ENCODE results near the gene ERBB4.

Gene ERBB4

GRCh38 chr2:211440107-211440506 is 1098.5 kb downstream of the ERBB4 start:
- DNase-seq, result no peak

- DNase-seq, result no peak
Observed at GRCh38 chr2:211439011-211439410, 1099.6 kb downstream of the ERBB4 start.

DNA sequence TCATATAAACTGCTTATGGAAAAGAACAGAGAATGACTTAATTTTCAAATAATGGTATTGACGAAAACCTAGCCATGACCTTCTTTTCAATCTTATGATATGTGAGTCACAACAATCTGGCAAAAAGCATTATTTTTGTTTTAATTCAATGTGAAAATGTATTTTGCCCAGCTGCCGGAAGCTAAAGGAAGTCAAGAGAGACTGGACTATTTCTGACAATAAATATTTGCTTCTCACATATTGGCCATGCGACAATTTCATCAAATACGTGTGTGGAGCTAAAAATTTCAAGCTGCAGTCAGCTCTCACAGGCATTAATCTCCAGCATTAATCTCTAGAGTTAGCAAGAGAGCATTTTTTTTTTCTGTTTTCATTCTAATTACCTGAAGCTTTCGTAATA is 1101.2 kb downstream of the ERBB4 start:
- DNase-seq, result no peak

DNA sequence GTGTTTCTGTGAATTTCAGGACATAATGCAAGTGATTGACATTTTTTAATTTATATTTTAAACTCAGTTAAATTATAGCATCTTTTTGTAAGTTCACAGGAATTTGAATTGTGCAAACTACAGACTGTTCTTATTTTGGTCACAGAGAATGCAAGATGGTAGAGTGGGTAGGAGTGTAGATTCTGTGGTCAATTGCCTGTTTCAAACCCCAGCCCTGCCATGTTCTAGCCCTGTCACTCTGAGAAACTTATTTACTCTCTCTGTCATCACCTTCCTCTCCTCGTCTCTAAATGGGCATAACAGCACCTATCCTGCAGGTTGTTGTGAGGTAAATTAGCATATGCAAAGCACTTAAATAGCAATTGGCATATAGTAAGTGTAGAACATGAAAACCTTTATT is 1102.4 kb downstream of the ERBB4 start:
- DNase-seq, result no peak

GRCh38 chr2:211435331-211435730 is 1103.3 kb downstream of the ERBB4 start:
- DNase-seq, result no peak

GRCh38 chr2:211434773-211435172 is 1103.8 kb downstream of the ERBB4 start:
- no peak for DNase-seq

- DNase-seq, result no peak
Observed at GRCh38 chr2:211429256-211429920, 1109.2 kb downstream of the ERBB4 start.

DNA sequence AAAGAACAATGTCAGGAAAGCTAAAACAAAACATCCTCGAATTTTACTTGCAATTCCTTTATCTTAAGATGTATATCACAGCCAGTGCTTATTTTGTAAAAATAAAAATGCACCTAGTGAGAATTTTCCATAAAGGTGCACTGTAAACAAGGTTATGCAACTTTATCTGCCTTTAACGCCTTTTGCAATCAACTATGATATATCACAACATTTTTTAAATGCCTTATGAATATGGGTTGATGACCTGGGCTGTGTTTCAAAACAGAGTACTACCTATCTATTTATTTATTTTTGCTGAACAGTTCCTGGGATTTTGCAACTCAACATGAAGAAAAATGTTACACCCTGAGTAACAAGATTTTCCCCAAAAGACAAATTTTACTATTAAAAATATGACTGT is 1112.4 kb downstream of the ERBB4 start:
- no peak for DNase-seq

- DNase-seq, result no peak
Observed at GRCh38 chr2:211423018-211423417, 1115.6 kb downstream of the ERBB4 start.

GRCh38 chr2:211417544-211417943 is 1121.1 kb downstream of the ERBB4 start:
- DNase-seq, result no peak

DNA sequence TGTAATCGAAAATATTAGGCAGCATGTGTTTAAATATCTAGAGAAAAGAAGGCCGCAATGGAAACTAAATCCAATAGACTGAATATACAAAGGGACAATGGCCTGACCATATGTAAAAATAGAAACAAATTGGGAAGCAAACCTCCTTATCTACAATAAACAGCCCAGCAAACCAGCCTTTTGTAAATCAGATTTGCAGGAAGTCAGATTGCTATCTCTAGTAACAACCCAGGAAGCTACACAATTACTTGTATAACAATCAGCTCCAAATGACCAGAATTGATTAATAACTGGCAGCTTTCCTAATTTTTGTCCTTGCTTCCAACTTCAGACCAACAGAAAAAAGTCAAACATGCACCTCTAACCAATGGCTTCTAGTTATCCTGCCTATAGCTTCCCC is 1122.2 kb downstream of the ERBB4 start:
- no peak for DNase-seq

DNA sequence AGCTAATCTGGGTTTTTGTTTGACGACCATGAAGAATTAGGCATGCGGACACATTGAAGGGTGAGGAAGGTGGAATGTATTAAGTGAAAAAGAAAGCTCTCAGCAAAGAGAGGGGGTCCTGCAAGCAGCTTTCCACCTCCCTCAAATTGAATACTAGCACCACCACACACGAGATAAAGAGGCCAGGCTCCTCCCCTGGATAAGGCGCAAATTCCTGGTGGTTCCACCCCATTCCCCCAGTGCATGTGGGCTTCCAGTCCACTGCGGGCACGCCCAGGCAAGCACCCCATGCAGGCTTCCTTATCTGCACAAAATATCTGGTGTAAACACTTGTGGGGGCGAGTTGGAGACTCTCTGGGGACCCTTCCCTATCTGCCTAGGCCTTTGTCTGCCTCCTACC is 1124.9 kb downstream of the ERBB4 start:
- DNase-seq, result no peak

- DNase-seq, result no peak
Observed at GRCh38 chr2:211408483-211408891, 1130.1 kb downstream of the ERBB4 start.

- DNase-seq, result no peak
Observed at GRCh38 chr2:211407076-211407475, 1131.5 kb downstream of the ERBB4 start.

GRCh38 chr2:211405036-211405435 is 1133.6 kb downstream of the ERBB4 start:
- no peak for DNase-seq

- DNase-seq, result no peak
Observed at GRCh38 chr2:211404098-211404497, 1134.5 kb downstream of the ERBB4 start.

DNA sequence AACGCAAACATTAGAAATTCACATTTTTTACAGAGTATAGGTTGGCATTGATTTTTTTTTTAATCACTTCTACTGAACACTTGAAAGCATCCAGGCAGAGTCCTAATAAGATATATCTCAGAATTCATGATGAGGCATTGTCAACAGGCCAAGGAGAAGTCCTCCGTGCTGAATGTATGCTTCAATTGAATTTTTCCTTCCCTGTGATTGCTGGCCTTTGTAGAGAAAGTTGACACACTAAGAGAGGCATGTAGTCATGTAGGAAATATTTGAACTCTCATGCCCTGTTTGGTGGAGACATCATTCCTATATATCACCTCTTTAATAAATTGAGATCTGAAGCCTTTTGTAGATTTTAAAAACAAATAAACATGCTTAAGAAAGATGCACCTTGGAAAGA is 1137.3 kb downstream of the ERBB4 start:
- DNase-seq, result no peak

DNA sequence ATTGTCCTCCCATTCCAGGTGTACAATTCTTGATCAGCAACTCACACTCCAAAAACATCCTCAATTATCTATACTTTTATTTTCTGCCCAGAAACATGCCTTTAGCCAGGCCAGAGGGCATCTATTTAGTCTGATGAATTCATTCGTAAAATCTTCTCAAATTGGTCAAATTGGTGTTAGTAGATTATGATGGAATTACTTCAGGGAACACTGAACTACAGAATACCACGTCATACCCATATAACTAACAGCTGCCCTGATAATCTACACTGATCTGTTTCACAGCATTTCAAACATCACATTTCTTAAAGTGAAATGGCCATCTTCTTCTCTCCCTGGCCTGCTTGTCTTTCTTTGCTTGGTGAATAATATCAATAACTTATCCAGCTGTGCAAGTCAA is 1140.8 kb downstream of the ERBB4 start:
- no peak for DNase-seq

DNA sequence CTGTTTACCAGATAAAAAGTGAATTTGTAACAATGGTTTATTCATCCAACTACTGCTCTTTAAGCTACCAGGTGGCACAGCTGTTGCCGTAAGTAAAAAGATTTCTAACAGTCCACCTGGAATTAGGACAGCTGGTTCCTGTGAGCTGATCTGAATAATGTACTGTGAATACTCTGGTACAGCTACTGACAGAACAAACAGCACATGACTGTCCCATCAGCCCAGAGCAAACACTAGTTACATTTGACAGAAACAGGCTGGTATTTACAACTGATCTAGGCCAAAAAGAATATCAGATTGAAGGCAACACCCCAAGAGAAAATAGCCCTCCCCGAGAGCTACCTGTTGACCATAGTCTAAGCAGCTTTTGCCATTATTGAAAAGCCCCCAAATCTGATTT is 1141.8 kb downstream of the ERBB4 start:
- DNase-seq, result no peak

DNA sequence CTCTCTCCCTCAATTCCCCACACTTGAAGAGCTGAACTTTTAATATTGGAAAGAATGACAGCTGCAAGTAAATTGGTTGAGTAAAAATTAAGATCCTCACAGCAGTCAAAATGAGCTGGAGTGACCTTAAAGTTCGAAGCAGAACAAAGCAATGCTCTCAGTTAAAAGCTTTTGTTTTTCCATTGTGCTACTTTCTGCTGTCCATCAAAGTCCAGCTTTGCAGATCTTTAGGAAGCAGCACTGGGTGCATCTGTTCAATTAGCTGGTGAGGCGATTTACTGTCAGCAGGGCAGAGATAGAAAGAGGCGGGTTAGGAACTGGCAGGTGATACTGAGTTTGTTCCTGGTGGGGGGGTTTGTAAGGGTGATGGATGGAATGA is 1147.4 kb downstream of the ERBB4 start:
- DNase-seq, result no peak

- no peak for DNase-seq
Observed at GRCh38 chr2:211390536-211391188, 1147.9 kb downstream of the ERBB4 start.

DNA sequence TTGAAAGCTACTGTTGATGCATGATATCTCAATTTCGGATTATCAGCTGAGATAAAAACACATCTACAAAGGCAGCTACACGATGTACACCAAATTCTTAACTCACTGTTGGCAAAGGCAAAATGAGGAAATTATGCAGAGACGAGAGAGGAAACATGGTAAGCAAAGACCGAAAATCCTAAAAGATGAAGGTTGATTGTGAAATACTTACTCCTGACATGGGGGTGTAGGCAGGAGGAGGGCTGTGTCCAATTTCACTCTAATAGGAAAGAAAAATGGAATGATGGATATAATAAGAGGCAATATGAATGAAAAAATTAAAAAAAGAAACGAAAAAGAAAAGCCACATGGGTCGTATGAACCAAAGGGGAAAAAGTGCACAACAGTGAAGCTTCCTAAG is 1150.9 kb downstream of the ERBB4 start:
- no peak for DNase-seq

- DNase-seq, result no peak
Observed at GRCh38 chr2:211380041-211380440, 1158.6 kb downstream of the ERBB4 start.

GRCh38 chr2:211376410-211376809 is 1162.2 kb downstream of the ERBB4 start:
- DNase-seq, result no peak

DNA sequence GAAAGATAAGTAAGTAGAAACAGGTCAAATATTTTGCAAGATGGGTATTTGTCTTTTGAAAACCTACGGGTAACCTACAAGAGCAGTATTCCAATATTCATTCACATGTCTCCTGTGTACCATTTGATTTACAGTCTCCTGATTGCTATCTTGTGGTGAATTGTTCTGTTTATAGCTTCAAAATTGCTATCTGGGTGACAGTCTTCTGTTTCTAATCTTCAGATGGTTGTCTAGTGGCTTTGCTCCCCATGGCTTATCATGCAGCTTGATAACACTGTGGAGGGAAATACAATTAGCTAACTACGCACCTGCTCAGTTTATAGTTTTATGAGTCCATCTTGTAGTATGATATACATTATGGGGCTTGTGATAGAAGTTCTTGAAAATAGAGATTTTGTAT is 1165.4 kb downstream of the ERBB4 start:
- DNase-seq, result no peak

All from T-helper 2 cell (primary cell).